ENCODE measurements around the gene SLC17A1.

SLC17A1 gene

GRCh38 chr6:25831532-25832306 lies at the start of gene SLC17A1:
TSS of gene SLC17A1 (minus strand) at chr6:25832052. CDS start at chr6:25830557, 1,495 bp downstream.
- DNase-seq, result no peak

- DNase-seq, result no peak
These were observed 48.7 kb upstream of the SLC17A1 start for GRCh38 chr6:25880601-25881000.

- no peak for DNase-seq
These were observed 47.0 kb upstream of the SLC17A1 start for GRCh38 chr6:25878721-25879322.

- DNase-seq, result no peak
These were observed 44.2 kb upstream of the SLC17A1 start for GRCh38 chr6:25875926-25876602.

- no peak for DNase-seq
These were observed 43.7 kb upstream of the SLC17A1 start for GRCh38 chr6:25875563-25875905.

GRCh38 chr6:25874822-25875562 lies 43.1 kb upstream of the SLC17A1 start:
- DNase-seq, result peak; percentile 89 to 92

- DNase-seq, result no peak
These were observed 42.3 kb upstream of the SLC17A1 start, which contains the start of gene SLC17A3 for GRCh38 chr6:25874118-25874517. TSS of gene SLC17A3 (minus strand) at chr6:25874243. CDS start at chr6:25868387, 5,856 bp downstream.

GRCh38 chr6:25872814-25873213 lies 41.0 kb upstream of the SLC17A1 start:
- no peak for DNase-seq

GRCh38 chr6:25869840-25870239 lies 38.0 kb upstream of the SLC17A1 start:
- no peak for DNase-seq

GRCh38 chr6:25868436-25869183 lies 36.8 kb upstream of the SLC17A1 start:
- no peak for DNase-seq

GRCh38 chr6:25866011-25866410 lies 34.2 kb upstream of the SLC17A1 start:
- DNase-seq, result no peak

GRCh38 chr6:25863360-25863759 lies 31.5 kb upstream of the SLC17A1 start:
- no peak for DNase-seq

- no peak for DNase-seq
These were observed 30.3 kb upstream of the SLC17A1 start for GRCh38 chr6:25862199-25862598.

GRCh38 chr6:25852756-25853155 lies 20.9 kb upstream of the SLC17A1 start:
- no peak for DNase-seq

- no peak for DNase-seq
These were observed 20.1 kb upstream of the SLC17A1 start for GRCh38 chr6:25851961-25852360.

- no peak for DNase-seq
These were observed 12.7 kb upstream of the SLC17A1 start for GRCh38 chr6:25844518-25844917.

GRCh38 chr6:25842526-25842925 lies 10.7 kb upstream of the SLC17A1 start:
- DNase-seq, result no peak

- no peak for DNase-seq
These were observed 3.8 kb upstream of the SLC17A1 start for GRCh38 chr6:25835442-25836283.

GRCh38 chr6:25834950-25835349 lies 3.1 kb upstream of the SLC17A1 start:
- DNase-seq, result no peak

- no peak for DNase-seq
These were observed 1.3 kb upstream of the SLC17A1 start for GRCh38 chr6:25833136-25833535.

GRCh38 chr6:25832670-25833069 lies 818 bp upstream of the SLC17A1 start:
- no peak for DNase-seq

- DNase-seq, result no peak
These were observed 433 bp upstream of the SLC17A1 start for GRCh38 chr6:25832307-25832662.

Measured in AML-193 (cell line).